Neuron (in vitro differentiated cells): ENCODE results near the gene ASB4.

Experiments
- H2AFZ ChIP-seq: one replicate; pipeline ENCODE4 v1.6.1; 2013; ENCODE audit warnings: low read depth, mild to moderate bottlenecking, inconsistent platforms, low read length, moderate library complexity
- H3K27me3 ChIP-seq: one replicate; pipeline ENCODE4 v1.6.1; 2013; ENCODE audit warnings: low read length; ENCODE audit not compliant: insufficient read depth
- H3K36me3 ChIP-seq: one replicate; pipeline ENCODE4 v1.6.1; 2013; ENCODE audit warnings: low read length; ENCODE audit not compliant: insufficient read depth
- H3K4me1 ChIP-seq: one replicate; pipeline ENCODE4 v1.6.1; 2013; ENCODE audit warnings: low read length; ENCODE audit not compliant: insufficient read depth
- H3K4me3 ChIP-seq: 2 replicates; pipeline ENCODE4 v1.5.1; 2013; ENCODE audit warnings: mild to moderate bottlenecking, low read length, moderate library complexity
- H3K9me3 ChIP-seq: one replicate; pipeline ENCODE4 v1.6.1; 2013; ENCODE audit warnings: low read length

Gene ASB4

DNA sequence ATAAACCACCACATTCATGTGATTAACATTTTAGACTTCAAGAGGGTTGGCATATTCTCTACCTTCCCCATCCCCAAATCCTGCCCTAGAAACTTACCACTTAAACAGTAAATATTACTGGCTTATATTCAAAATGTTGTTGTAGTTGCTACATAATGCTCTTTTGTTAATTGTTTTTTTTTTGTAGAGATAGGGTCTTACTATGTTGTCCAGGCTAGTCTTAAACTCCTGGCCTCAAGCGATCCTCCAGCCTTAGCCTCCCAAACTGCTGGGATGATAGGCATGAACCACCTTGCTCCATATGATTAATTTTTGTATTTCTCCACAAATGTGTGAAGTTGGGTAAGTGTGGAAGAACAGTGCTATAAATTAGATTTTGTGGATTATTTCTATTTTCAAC lies 104.0 kb downstream of the ASB4 start:
- H3K36me3 ChIP-seq: no peaks in the 10 kb centered on the region
- H3K4me1 ChIP-seq: no peaks in the 10 kb centered on the region
- H3K27me3 ChIP-seq: peaks cover under 1% of the 10 kb centered on the region

More for the DNA sequence above, 104.0 kb downstream of the ASB4 start:
- no peak overlapping the region for H3K4me3 ChIP-seq
- H3K9me3 ChIP-seq: no peaks in the 10 kb centered on the region
- H2AFZ ChIP-seq: no peak overlapping the region
